Peyer's patch (tissue), 4 donors: ENCODE data around the gene KRTAP5-2. TPM values are rescaled to one million over a fixed set of nuclear protein-coding genes. Genes with fewer than 3 reads are reported as not detected.

Source experiments
- DNase-seq, 3 donors: peaks; one replicate each; pipeline ENCODE4 v3.0.0-alpha.2; 2017 to 2019
- H3K27ac ChIP-seq, 4 donors: fragments of 200-600 bp; sonication (generic); one replicate each; pipeline ENCODE4 v1.5.1; 2016 to 2019
- H3K27me3 ChIP-seq, 2 donors: fragments of 200-600 bp; sonication (generic); one replicate each; pipeline ENCODE4 v1.5.1; 2019
- H3K36me3 ChIP-seq, 3 donors: fragments of 200-600 bp; sonication (generic); one replicate each; pipeline ENCODE4 v1.5.1; 2016 to 2019
- H3K4me1 ChIP-seq, 4 donors: fragments of 200-600 bp; sonication (generic); one replicate each; pipeline ENCODE4 v1.5.1; 2016 to 2019
- H3K4me3 ChIP-seq, 4 donors: fragments of 200-600 bp; sonication (generic); 1 replicate in 3 of 4; 2 replicates in 1 of 4; pipeline ENCODE4 v1.5.1; 2016 to 2019; ENCODE audit warnings: mild to moderate bottlenecking in 1 of 4
- H3K9me3 ChIP-seq, 4 donors: fragments of 200-600 bp; sonication (generic); one replicate each; pipeline ENCODE4 v1.5.1; 2016 to 2019; ENCODE audit warnings: mild to moderate bottlenecking in 1 of 4
- CTCF ChIP-seq, 6 experiments: fragments of 450-650 bp in 4 of 6; fragments of 200-600 bp in 2 of 6; sonication (generic) in 1 of 6; IDR thresholded peaks; one replicate each; pipeline ENCODE4 v1.5.1; 2017 to 2019; ENCODE audit warnings: antibody characterized with exemption in 6 of 6, mild to moderate bottlenecking in 3 of 6, moderate library complexity in 1 of 6
- POLR2A ChIP-seq, 2 donors: fragments of 450-650 bp; IDR thresholded peaks; one replicate each; pipeline ENCODE4 v1.5.1; 2017; ENCODE audit warnings: antibody characterized with exemption in 2 of 2, mild to moderate bottlenecking in 2 of 2, moderate library complexity in 2 of 2
- total RNA-seq, 4 donors: library from RNA; depleted of rRNA; stranded (reverse); fragments of >200 nt; gene quantifications; one replicate each; pipeline ENCODE4 v1.1.0, GENCODE V29; 2016

The KRTAP5-2 gene
- total RNA-seq, 4 donors from 2014 or later = not detected

DNA sequence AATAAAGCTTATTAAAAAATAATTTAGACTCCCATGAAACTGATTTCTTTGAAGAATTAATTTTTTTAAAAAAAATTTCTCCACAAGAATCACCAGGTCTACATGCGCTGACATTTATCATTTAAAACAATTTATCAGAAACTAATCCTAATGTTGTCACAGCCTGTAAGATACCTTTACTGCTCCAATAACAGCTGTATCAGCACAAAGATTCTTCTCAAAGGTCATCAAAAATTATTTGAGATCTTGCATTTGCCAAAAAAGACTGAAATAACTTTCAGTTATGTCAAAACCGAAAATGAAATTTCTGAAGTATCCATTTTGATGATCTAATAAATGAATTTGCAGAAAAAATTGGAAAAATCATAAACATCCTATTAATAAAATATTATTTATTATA is 39.5 kb upstream of the KRTAP5-2 start:
- H3K4me3 ChIP-seq = no peak overlapping the region
- H3K4me1 ChIP-seq = peaks cover 0 to 4% (median 0%) of the 10 kb centered on the region in 4 donors
- no peaks in the 10 kb centered on the region for H3K27me3 ChIP-seq
- H3K36me3 ChIP-seq = no peaks in the 10 kb centered on the region
- no peak for DNase-seq
- no peak overlapping the region for H3K27ac ChIP-seq
- no peaks in the 10 kb centered on the region for H3K9me3 ChIP-seq
- TF ChIP-seq CTCF (IDR thresholded peaks at IDR 0.05) (no peak), POLR2A (IDR thresholded peaks at IDR 0.05) (no peak)

DNA sequence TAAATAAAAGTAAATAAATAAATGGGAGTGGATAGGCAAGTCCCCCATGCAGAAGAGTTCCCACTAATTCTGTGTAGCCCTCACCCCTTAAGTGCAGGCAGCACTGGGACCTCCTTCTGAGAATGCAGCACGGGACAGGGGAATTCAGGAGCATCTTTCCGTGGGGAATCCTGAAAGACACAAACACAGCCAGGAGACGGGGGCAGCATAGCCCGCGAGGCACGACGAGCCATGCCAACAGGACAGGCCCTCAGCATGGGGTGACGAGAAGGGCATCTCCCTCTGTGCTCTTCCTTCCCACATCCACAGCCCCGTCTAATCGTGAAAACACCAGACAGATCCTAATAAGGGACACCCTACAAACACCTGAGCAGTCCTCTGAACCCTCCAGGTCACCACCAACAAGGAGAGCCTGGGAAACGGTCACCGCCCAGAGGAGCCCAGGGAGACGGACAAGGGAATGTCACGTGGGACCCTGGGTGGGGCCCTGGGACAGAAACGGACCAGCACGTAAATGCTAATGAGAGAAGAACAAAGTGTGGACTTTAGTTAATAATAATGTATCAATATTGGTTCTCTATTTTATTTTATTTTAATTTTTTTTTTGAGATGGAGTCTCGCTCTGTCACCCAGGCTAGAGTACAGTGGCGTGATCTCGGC is 38.3 kb upstream of the KRTAP5-2 start:
- H3K27ac ChIP-seq = no peak overlapping the region
- H3K36me3 ChIP-seq = no peaks in the 10 kb centered on the region
- H3K9me3 ChIP-seq = no peaks in the 10 kb centered on the region
- H3K4me3 ChIP-seq = no peak overlapping the region
- TF ChIP-seq CTCF (IDR thresholded peaks at IDR 0.05) (no peak), POLR2A (IDR thresholded peaks at IDR 0.05) (no peak)
- H3K4me1 ChIP-seq = peaks cover 0 to 4% (median 0%) of the 10 kb centered on the region in 4 donors
- H3K27me3 ChIP-seq = no peaks in the 10 kb centered on the region
- no peak for DNase-seq

- Histone ChIP-seq H3K27ac (no peak overlapping the region), H3K27me3 (no peaks in the 10 kb centered on the region), H3K9me3 (no peaks in the 10 kb centered on the region), H3K4me1 (no peaks in the 10 kb centered on the region), H3K36me3 (no peaks in the 10 kb centered on the region), H3K4me3 (no peak overlapping the region)
- no peak for DNase-seq
- no peak for TF ChIP-seq CTCF (IDR thresholded peaks at IDR 0.05)
- TF ChIP-seq POLR2A (IDR thresholded peaks at IDR 0.05) = no peak
These were observed 35.8 kb upstream of the KRTAP5-2 start for GRCh38 chr11:1633864-1634263.

GRCh38 chr11:1632053-1632714 is 34.1 kb upstream of the KRTAP5-2 start:
- no peak for DNase-seq
- no peak overlapping the region for H3K27ac ChIP-seq
- no peaks in the 10 kb centered on the region for H3K36me3 ChIP-seq
- H3K4me1 ChIP-seq = no peaks in the 10 kb centered on the region
- H3K9me3 ChIP-seq = no peaks in the 10 kb centered on the region
- no peak overlapping the region for H3K4me3 ChIP-seq
- TF ChIP-seq POLR2A (IDR thresholded peaks at IDR 0.05) (no peak), CTCF (IDR thresholded peaks at IDR 0.05) (no peak)
- H3K27me3 ChIP-seq = no peaks in the 10 kb centered on the region

GRCh38 chr11:1631066-1631568 is 33.0 kb upstream of the KRTAP5-2 start:
- Histone ChIP-seq H3K4me3 (no peak overlapping the region), H3K27me3 (no peaks in the 10 kb centered on the region), H3K4me1 (no peaks in the 10 kb centered on the region), H3K9me3 (no peaks in the 10 kb centered on the region), H3K27ac (no peak overlapping the region), H3K36me3 (no peaks in the 10 kb centered on the region)
- TF ChIP-seq POLR2A (IDR thresholded peaks at IDR 0.05) (no peak), CTCF (IDR thresholded peaks at IDR 0.05) (no peak)
- DNase-seq = no peak
